ENCODE data around the gene ALX4.
A peak's percentile ranks its signal among the peaks of the same experiment; 100 is the strongest.

The ALX4 gene

DNA sequence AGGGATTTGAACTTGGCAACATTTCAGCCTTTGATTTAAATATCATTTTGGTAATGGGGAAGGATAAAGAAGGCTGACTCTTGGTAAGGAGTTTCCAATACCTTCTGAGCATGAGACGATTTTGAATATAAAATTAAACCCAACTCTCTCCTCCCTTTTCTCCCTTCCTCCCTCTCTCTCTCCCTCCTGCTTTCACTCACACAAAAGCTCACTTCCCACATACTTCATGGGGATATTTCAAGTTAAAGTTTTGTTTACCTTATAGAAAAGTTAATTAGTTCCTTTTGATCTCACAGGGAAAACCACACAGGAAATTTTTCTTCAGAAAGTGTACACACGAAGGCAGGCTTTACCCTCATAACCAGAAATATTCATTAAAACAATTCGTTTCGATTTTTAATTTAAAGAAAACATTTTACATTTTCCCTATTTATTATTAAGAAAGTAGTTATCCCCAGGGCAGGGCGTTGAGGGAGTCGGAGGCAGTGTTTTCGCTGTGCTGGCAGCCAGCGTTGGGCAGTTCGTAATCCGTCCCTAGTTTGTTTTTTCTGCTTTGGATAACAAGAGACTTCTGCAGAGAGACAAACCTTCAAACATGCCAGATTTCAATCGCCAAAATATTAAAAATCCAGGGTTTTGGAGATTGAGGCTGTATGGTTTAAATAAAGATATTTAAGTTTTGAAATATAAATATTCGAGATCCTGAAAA is 25.3 kb upstream of the ALX4 start:
- no peak for DNase-seq

GRCh38 chr11:44334356-44335004 is 24.5 kb upstream of the ALX4 start:
- DNase-seq: no peak

DNA sequence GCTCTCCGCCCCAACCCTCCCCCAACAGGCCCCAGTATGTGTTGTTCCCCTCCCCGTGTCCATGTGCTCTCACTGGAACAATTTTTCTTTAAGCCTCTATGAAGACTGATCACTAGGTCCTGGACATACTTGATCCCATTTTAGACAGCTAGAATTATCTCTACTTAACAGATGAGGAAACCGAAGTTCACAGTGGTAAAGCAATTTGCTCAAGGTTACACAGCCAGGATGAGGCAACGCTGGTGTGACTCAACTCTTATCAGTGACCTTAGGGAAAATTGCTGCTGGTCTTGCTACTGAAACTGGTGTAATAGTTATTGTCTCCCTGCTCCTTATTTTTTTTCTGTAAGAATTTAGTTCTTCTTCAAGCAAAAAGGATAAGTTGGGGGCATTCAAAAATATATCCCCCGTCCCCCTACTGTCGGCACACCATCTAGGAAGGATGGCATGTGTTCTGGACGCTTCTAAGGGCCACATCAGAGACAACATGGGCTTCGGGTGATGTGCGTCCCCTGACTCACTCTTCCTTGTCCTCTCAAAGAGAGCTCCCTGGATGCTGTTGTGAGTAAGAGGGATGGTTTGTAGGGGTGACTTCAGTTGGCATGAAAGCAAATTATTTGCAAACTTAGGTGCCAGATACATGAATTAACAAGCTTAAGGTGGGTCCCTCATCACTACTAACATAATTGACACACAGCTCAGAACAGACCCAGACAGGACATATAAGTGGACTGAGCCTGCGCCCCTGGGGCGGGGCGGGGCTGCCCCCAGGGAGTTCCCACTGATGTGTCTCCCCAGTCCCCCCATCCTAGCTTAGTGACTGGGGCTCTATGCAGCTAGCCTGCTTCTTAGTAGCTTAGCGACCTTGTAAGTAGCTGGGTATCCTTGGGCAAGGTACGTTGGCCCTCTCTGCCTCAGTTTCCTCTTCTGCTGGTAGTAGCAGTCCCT is 23.6 kb upstream of the ALX4 start:
- DNase-seq: no peak

DNA sequence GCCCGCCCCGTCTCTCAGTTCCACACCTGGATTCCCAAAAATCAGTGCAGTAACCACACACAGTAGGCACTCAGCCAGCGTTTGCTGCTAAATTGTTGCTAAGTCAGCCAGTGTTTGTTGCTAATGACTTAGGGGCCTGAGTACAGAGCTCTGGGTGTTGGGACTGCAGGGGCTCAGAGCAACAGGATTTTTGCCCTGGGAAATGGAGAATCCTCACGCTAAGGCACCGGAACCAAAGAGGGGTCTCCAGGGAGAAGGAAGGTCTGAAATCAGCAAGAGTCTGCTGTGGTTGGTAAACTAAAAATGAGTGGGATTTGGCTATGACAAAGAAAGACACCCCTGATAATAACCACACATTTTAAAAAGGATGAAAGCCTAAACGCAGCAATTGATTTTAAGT is 22.7 kb upstream of the ALX4 start:
- DNase-seq: no peak

GRCh38 chr11:44329472-44330230 is 19.7 kb upstream of the ALX4 start:
- no peak for DNase-seq

DNA sequence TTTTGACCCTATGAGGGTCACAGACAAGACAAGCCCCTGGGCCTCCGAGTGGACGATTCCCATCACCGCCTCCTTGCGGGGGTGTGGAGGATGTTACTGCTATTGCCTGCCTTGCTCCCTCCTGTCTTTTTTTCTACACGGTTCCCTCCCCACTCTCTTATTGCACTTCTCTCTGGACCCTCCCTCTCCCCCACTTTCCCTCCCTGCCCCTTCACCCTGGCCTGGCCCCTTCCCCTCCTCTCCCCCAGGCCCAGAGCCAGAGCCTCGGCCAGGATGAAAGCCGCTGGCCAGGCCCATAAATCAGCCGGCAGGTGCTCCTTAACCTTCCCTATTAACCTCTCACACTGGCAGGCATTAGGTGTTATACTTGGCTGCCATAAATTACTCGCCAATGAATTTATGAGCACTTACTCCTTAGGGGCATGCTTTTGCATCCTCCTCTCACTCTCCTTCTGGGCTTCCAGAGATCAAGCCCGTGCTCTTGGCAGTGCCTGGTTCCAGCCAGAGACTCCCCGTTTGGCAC is 18.3 kb upstream of the ALX4 start:
- no peak for DNase-seq

GRCh38 chr11:44327730-44328129 is 17.8 kb upstream of the ALX4 start:
- DNase-seq: no peak

DNA sequence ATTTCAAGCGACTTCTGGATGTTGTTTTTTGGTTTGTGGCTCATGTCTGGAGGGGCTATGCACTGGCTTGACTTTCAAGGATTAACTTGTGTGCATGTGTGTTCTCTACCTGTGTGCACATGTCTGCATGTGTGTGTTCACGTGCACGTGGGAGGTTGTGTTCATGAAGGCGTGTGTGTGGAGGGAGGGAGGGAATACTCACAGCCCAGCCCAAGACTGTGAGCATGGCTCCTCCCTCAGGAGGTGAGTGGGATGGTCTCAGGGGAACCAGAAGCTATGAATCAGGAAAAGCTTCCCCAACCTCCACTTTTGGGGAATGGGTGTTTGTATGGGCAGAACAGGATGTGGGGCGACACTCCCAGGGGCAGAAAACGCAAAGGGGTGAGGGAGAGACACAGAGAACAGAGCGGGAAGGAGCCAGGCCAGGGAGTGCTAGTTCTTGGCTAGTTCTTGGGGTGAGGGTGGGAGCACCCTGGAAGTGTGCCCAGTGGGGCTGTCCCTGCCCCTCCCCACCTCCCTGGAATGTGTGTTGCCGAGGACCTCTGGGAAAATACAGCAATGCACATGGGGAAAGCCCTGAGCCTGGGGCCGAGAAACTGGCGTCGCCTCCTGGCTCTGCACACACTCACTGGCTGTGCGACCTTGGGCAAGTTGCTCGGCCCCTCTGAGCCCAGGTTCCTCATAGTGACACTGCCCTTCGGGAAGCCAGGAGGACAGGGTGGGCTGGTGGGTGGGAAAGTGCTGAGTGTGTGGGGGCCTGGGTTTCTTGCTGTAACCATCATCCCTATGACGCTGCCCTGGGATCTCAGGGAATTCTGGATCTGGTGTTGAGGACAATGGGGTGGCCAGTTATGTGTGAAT is 16.9 kb upstream of the ALX4 start:
- DNase-seq: no peak

DNA sequence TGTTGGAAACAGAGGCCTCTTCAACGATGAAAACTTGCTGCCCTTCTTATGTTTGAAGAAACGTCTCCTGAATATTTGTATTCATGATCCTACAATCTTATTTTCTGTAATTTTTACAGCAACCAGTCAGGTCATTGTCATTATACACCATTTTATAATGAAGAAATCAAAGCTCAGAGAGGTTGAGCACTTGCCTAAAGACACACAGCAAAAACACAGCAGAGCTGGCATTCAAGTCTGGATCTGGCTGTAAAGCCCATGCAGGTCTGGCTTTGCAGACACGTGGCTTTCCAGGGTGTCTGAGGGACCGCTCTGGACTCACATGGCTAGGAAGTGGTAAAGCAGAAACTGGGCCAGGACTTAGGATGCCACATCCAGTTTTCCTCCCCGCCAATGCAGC is 15.8 kb upstream of the ALX4 start:
- DNase-seq: no peak

DNA sequence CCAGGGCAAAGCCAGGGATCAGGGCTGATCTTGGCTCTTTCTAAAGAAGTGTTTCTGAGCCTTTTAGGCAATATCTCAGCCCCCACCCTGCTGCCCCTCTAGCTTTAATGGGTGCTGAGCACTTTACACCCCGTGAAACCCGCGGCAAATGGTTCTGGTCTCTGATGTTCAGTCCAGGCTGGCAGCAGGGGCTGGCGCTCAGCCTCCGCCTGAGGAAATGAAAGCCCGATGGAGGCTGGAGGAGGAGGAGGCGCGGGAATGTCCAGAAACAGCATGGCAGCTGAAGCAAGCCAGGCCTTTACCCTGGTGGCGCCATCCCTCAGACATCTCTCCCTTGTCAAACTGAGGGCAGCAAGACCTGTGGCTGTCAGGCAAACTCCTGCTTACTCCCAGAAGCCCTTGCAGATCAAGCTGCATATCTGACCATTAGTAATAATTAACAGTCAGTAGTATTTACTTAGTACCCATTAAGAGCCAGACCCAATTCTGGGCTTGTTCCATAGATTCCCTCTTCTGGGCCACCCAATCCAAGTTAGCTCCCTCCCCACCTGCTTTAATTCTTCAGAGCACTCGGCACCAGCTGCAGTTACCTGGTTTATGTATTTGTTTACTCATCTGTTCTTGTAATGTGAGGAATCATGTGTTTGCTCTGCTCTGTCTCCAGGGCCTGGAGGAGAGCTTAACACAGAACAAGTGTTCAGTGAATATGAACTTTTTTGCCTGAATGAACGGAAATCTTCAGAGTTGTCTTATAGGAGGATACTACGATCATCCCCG is 15.0 kb upstream of the ALX4 start:
- no peak for DNase-seq

DNA sequence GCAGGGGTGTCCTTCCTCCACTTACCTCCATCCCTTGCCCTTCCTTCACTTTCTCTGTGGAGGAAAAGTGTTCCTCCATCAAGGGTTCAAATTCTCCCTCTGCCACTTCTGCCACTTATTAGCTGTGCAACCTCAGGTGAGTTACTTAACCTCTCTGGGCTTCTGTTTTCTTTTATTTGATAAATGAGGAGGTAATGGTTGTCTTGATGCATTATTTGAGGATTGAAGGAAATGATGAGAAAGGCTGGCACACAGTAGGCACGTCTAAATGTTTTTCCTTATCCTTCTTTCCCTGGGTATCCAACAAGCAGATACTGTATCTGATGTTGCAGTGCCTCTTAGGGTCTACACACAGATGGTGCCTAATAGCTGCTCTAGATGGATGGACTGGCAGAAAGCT is 14.3 kb upstream of the ALX4 start:
- no peak for DNase-seq

DNA sequence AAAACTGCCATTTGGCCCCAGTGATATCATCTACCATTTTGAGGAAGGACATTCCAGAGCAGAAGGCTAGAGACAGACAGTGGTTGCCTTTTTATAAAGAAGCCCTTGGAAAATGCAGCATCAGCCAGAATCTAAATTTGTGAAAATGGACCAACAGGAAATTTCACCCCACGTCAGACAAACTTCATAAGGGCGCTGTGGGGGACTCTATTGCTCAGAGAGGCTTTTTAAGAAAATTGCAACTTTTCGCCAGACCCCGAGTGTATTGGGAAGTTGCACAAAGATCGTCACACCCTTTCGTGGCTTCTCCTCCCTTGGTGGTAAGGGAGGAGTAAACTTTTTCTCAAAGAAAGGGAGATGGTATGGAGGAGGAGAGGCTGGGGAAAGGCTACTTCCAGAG is 12.3 kb upstream of the ALX4 start:
- no peak for DNase-seq

GRCh38 chr11:44321059-44321458 is 11.1 kb upstream of the ALX4 start:
- no peak for DNase-seq

- DNase-seq: no peak
Observed at GRCh38 chr11:44320289-44320973, 10.5 kb upstream of the ALX4 start.

DNA sequence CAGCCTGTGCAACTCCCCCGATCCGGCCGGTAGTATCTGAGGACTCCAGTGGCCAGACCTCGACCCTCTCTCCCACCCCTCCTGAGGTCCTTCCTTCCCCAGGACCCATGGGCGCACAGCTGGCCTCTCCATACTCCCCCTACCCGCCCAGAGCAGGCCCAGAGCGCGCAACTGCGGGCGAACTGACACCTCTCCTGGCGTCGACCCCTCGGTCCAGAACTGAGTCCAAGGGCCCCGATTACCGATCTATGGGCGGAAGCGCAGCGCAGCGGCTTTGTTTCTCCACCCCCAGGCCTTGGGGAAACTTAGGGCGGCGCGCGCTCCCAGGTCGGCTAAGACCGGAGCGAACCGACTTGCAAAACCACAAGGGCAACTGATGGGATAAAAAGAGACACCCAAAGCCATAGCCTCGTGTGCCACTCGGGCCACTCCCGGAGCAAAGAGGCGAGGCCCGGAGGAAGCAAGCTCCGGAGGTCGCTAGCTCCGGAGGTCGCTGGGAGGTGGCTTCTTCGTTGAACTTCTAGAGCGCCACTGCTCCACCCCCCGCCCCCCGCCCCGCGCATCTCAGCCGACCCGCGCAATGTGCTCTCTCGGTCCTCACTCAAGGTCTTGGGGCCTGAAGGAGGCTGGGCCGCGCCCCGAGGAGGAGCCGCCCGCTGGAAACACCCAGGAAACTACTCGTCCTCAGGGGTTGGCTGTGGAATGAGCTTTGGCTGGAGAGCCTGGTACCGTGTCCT is 9.8 kb upstream of the ALX4 start:
- peak; percentile 17 for DNase-seq

DNA sequence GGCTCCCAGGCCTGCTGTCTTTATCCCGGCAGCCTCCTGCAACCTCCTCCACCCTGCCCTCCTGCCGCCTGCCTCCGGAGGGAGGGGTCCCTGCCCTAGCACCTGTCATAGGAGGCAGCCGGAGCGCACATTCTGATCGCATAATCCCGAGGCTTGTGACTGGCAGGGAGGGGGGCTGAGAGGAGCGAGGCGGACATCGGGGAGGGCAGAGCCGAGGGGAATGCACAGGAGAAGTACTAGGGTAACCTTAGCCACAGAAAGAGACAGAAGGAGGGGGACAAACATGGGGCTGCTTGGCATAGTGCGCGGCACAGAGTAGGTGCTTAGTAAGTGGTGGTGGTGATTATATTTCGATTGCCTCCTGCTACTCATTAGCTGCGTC is 9.2 kb upstream of the ALX4 start:
- no peak for DNase-seq

GRCh38 chr11:44318369-44318768 is 8.4 kb upstream of the ALX4 start:
- DNase-seq: no peak

DNA sequence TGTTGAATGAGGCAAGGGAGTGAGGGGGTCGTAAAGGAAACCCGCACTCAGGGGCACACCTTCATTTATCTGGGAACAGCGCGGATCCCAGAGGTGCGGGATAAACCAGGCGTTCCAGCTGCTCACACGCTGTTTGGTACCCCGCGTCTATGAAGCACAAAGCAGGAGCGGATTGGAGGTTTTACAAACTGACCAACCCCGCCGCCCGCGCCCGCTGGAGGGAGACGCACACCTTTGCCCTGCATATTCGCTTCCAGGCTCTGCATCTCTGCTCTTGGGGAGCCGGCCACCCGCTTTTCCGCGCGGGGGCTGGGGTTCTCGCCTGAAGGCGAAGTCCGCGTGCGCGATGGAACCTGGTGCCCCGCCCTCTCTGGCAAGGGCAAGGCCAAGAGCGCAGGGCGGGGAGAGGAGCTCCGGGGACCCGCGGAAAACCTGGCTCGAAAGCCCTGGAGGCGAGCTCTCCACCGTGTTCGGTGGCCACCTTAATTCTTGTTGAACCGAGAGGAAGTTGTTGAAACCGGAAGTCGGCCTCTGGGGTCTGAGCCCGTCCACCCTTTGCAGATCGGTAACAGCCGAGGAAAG is 6.8 kb upstream of the ALX4 start:
- no peak for DNase-seq
